HL-60/S4 treated with retinoic acid at 250 ng/mL for 4 days and 3 days (cell line): ENCODE measurements around the gene AP1B1.

Experiments
- in situ Hi-C: fragments of 300-500 bp; cut with MboI; formaldehyde crosslinking; loops from 2 replicates; pipeline ENCODE4 v1.7.0; 2022; ENCODE audit warnings: low sequenced_read_pairs

AP1B1 gene

DNA sequence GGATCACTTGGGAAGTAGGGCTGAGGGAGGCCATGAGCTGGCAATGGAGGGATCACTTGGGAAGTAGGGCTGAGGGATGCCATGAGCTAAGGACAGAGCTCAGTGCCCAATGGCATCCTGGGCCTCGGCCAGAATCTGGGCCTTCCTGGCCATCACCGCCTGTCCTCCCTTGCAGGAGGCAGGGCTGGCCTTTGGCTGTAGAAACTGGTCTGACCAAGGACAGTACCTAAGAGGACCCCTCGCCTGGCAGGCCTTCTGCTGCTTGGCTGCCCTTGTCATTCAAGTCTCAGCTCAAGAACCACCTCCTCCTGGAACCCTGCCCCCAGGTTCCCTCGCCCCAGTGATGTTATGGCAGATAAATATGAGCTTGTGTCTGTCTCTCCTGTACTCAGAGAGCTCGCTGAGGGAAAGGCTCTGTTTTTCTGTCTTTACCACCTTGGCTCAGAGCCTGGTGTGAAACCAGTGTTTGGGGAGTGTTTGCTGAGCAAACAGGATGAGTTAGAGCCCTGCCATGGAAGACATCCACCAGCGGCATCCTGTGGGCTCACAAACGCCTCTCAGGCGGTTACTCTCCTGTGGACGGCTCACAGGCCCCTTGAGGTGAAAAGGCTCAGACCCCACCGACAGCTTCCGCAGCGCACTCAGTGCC is 53.5 kb downstream of the AP1B1 start:
- in situ Hi-C loops: no loop called here

DNA sequence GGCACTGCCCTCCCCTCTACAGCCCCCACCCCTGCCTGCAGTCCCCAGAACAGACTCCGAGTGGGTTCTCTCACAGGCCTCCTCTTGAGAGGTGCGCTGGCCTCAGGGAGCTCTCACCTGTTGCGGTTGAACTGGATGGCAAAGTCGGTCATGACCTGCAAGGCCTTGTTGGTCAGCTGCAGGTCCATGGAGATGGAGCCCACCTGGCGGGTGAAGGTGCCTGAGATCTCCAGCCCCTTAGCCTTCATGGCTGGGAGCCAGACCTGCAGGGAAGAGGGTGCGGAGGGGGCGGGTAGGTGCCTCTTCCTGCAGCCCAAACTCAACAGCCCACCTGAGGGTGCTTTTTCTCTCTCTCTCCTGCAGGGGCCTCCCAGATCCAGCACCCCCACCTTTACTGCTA is 54.2 kb downstream of the AP1B1 start:
- in situ Hi-C loops: no loop called here

DNA sequence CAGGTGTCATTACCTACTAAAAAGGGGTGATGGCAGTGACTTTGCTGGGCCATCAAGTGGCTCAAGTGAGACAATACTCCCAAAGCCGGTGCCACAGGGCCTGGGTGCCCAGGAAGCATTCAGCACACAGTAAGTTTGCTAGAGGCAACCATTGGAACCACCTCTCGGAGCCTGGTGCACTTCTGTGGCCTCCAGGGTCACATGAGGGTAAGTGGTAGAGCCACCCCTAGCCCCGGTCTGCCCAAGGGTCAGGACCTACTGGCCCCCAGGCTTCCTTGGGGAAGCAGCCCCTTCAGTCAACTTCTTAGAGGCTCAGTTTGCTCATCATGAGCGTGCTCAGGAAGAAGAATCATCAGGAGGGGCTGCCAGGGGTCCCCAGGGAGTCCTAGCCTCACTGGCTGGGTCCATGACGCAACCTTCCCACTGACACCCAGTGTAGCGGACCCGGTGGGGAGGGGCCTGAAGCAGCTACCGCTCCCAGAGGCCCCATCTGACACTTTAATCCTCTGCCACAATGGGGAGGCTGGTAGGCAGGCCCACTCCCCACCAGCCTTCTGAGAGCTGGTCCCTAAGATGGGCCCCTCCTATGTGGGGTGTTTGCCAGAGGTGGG is 55.4 kb downstream of the AP1B1 start:
- in situ Hi-C loops: no loop called here

- in situ Hi-C loops: no loop called here
Measured at GRCh38 chr22:29331658-29332300, 56.6 kb downstream of the AP1B1 start.

DNA sequence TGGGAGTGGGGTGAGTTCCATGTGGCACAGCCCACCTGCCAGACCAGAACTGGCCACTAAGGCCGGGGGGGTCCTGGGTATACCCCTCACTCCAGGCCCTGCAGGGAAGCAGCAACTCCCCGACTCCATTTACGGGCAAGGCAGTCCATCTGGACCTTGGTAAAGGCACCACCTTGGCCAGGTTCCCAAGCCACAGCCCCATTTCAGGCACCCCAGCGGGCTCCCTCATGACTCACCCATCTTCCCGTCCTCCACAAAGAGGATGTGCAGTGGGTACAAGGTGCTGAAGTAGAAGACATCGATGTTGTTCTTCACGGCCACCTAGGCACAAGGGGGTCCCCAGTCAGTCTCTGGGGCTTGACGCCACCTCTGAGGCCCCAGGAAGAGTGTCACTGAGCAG is 57.2 kb downstream of the AP1B1 start:
- in situ Hi-C loops: no loop called here

DNA sequence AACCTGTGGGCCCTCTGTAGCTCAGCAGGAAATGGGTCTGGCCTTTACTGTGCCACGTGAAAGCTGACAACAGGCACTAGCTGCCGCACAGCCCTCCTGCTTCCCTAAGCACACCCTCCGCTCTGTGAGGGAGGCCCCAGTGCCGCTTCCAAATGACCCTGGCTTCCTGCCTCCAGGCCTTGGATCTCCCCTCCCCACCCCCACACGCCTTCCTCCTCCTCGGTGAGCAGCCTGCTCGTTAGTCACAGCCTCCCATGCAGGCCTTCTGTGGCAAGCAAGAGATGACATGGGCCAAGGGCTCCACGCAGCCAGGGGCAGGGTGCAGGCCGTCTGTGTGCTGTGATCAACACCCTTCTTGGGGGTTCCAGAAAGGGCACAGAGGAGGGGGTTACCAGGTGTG is 57.6 kb downstream of the AP1B1 start:
- in situ Hi-C loops: no loop called here

DNA sequence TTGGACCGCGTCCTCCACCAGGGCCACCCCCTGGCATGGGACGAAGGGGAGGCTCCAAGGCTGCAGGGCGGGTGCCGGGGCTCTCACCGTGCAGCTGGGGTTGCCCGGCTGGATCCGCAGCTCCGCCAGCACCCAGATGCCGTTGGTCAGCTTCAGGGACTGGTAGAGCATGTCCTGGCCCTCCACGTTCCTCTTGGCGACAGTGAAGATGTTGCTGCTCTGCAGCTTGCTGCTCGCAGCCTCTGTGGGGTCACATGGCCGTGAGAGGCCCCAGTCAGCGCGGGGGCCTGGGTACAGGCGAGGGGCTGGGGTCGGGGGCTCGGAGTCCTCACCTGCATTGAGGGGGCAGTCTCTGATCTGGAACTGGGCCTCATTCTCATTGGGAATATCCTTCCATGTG is 58.1 kb downstream of the AP1B1 start:
- in situ Hi-C loops: no loop called here

DNA sequence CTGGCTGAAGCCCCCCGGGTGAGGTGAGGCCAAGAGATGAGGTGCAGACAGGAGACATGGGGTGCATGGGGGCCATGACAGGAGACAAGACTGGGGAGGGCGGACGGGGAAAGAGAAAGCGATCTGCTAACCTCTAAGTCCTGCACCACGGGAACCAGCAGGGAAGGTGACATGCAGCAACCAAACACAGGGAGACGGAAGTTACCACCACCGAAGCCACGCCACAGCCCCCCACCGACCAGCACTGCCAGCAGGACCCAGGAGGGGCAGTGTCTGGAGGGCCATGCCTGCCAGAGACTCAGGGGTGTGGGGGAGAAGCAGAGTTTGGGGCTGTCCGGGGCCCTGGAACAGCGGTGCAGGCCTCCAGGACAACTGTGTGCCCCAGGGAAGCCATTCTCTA is 58.8 kb downstream of the AP1B1 start:
- in situ Hi-C loops: no loop called here

GRCh38 chr22:29328566-29329500 is 59.5 kb downstream of the AP1B1 start:
- in situ Hi-C loops: no loop called here

DNA sequence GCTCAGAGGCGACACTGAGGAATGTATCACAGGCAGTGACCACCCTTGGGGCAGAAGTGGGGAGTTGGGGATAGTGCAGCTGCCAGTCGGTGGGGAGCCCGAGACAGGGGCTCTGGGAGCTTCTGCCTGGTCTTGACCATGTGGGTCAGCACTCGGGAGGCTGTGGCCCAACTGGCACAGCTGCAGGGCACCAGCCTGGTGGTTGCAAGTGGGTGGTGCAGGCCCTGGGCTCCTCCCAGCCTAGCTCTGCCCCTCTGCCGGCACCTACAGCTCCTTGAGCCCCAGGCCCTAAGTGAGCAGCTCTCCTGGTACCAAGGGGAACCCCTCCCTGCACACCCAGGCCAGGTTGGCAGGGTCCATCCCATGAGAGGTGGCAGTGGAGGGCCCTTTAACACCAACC is 60.3 kb downstream of the AP1B1 start:
- in situ Hi-C loops: no loop called here

- in situ Hi-C loops: no loop called here
Measured at GRCh38 chr22:29327089-29327764, 61.1 kb downstream of the AP1B1 start.

DNA sequence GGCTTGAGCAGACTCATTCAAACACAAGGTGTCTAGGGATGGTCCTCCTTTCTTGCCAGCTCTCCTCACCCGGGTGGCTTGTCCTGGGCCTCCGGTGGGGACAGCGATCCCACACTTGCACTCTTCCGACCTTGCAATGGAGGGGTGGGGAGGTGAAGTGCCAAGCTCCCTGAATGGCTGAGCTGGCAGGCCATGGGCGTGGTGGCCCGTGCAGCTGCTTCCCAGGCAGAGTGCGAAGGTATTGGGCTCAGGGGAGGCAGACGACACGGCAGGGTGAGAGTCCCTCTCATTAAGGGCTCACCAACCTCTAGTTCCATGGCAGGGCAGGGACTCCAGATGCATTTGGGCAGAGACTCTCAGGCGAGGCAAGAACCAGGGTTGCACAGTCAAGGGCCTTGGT is 61.9 kb downstream of the AP1B1 start:
- in situ Hi-C loops: no loop called here

DNA sequence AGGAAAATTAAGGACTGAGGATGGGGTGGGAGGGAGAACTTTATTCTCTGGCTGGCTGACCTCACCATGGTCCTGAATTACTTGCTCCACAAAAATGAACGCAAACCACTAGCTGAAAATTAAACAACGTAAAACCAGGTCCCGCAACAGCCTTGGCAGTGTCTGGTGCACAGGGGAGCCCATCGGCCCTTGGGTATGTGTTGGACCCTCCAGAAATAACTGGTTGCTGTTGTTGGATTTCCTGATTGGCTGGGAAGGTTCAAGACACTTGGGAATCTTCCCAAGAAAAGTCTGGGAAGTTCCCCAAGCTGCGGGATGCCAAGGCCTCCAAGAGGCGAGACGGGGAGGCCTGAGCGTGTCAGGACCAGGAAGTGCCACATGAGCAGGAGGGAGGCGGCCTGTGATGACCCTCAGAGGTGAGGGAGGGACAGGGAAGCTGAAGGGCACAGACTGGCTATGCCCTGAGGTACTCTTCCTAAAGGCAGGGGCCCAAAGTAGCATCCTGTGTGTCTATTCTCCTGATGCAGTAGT is 62.5 kb downstream of the AP1B1 start:
- in situ Hi-C loops: no loop called here

GRCh38 chr22:29325356-29325755 is 63.0 kb downstream of the AP1B1 start:
- in situ Hi-C loops: no loop called here

DNA sequence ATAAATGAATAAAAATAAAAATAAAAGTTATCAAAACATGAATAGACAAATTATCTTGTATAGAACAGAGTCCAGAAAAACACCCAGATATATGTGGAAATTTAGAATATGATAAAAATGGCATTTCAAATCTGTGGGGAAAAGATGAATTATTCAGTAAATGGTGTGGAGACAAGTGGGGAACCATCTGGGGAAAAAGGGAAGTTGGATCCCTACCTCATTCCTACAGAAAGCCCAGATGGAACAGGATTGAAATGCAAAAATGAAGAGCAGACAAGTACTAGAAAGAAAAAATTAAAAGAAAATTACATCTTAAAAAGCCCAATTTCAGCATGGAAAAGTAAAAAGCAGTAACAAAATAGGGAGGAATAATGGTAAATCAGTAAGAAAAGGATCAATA is 64.7 kb downstream of the AP1B1 start:
- in situ Hi-C loops: no loop called here

GRCh38 chr22:29320546-29320945 is 67.8 kb downstream of the AP1B1 start:
- in situ Hi-C loops: no loop called here

GRCh38 chr22:29319072-29319471 is 69.3 kb downstream of the AP1B1 start:
- in situ Hi-C loops: no loop called here

GRCh38 chr22:29317827-29318454 is 70.4 kb downstream of the AP1B1 start:
- in situ Hi-C loops: no loop called here

DNA sequence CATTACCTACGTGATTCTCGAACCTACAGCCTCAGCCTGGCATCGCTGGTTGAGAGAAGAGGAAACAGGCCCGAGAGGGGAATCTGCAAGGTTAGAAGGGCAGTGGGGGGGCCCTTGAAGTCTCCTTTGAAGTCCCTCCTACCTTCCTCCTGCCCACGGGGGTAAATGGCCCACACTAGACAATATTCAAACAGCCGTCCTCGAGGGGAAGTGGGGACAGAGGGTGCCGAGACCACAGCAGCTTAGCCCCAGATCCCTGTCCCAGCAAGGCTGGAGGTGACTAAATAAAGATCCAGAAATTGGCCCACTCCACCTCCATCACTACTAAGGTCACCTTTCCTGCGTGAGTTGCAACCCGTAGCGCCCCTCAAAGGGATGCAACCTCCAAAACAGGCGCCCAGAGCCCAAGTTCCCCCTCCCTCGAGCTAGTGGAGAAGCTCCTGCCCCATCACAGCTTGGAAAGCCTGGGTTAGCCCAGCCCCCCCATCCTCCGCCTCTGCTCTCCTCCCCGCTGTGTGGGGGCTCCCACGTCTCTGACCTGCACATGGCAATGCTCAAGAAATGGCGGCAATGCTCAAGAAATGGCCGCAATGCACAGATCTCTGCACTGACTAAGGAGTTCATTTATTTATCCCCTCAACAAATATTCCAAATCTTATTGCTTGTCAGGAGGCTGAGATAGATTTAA is 72.1 kb downstream of the AP1B1 start:
- in situ Hi-C loops: no loop called here
